Gastroesophageal sphincter (tissue), 3 donors: ENCODE measurements around the gene MIPEP.

Source experiments
- CTCF ChIP-seq, 4 experiments: fragments of 200-600 bp in 2 of 4; fragments of 450-650 bp in 2 of 4; sonication (generic) in 1 of 4; IDR thresholded peaks; one replicate each; pipeline ENCODE4 v1.5.1; 2017 to 2019; ENCODE audit warnings: antibody characterized with exemption in 4 of 4, mild to moderate bottlenecking in 2 of 4, moderate library complexity in 2 of 4
- EP300 ChIP-seq: sonication (generic); formaldehyde crosslinking; IDR thresholded peaks from one replicate; pipeline ENCODE4 v1.6.1; 2017; ENCODE audit warnings: antibody characterized with exemption, mild to moderate bottlenecking
- POLR2A ChIP-seq, 2 donors: fragments of 450-650 bp; IDR thresholded peaks; one replicate each; pipeline ENCODE4 v1.6.1; 2017; ENCODE audit warnings: antibody characterized with exemption in 2 of 2, mild to moderate bottlenecking in 2 of 2, moderate library complexity in 1 of 2
- POLR2AphosphoS5 ChIP-seq: sonication (generic); formaldehyde crosslinking; IDR thresholded peaks from one replicate; pipeline ENCODE4 v1.6.1; 2017; ENCODE audit warnings: antibody characterized with exemption

GRCh38 chr13:23858546-23858945, 30.7 kb downstream of the MIPEP start:
- no peak for TF ChIP-seq CTCF (IDR thresholded peaks at IDR 0.05)
- no peak for TF ChIP-seq POLR2A (IDR thresholded peaks at IDR 0.05)
- TF ChIP-seq EP300, result no peak
- TF ChIP-seq POLR2AphosphoS5, result no peak
